ENCODE data around the gene WDFY2.

The WDFY2 gene

GRCh38 chr13:51804295-51805172 is 220.3 kb downstream of the WDFY2 start:
- DNase-seq = no peak

- no peak for DNase-seq
Observed at GRCh38 chr13:51805313-51805712, 221.1 kb downstream of the WDFY2 start.

- DNase-seq = no peak
Observed at GRCh38 chr13:51805925-51806324, 221.7 kb downstream of the WDFY2 start.

- no peak for DNase-seq
Observed at GRCh38 chr13:51806566-51806965, 222.3 kb downstream of the WDFY2 start.

GRCh38 chr13:51807041-51807440 is 222.8 kb downstream of the WDFY2 start:
- no peak for DNase-seq

GRCh38 chr13:51808811-51809210 is 224.5 kb downstream of the WDFY2 start:
- DNase-seq = no peak

GRCh38 chr13:51811046-51811445 is 226.8 kb downstream of the WDFY2 start:
- DNase-seq = no peak

GRCh38 chr13:51811920-51812451 is 227.7 kb downstream of the WDFY2 start:
- DNase-seq = no peak

- no peak for DNase-seq
Observed at GRCh38 chr13:51814071-51814470, 229.8 kb downstream of the WDFY2 start.

GRCh38 chr13:51814825-51815650 is 230.8 kb downstream of the WDFY2 start:
- DNase-seq = peak; percentile 43

GRCh38 chr13:51815848-51816247 is 231.6 kb downstream of the WDFY2 start:
- no peak for DNase-seq

- no peak for DNase-seq
Observed at GRCh38 chr13:51816604-51817249, 232.5 kb downstream of the WDFY2 start.

Measured in HCEC 1CT (cell line).